Lower leg skin (tissue), 3 donors: ENCODE measurements around the gene SLC37A1.

Experiments
- CTCF ChIP-seq, 3 donors: fragments of 450-650 bp; IDR thresholded peaks; one replicate each; pipeline ENCODE4 v1.5.1; 2016; ENCODE audit warnings: antibody characterized with exemption in 3 of 3, mild to moderate bottlenecking in 3 of 3, moderate library complexity in 2 of 3
- POLR2A ChIP-seq, 2 donors: fragments of 450-650 bp; IDR thresholded peaks; one replicate each; pipeline ENCODE4 v1.6.1; 2016 to 2017; ENCODE audit warnings: antibody characterized with exemption in 2 of 2, mild to moderate bottlenecking in 1 of 2, moderate library complexity in 1 of 2

- TF ChIP-seq CTCF (IDR thresholded peaks at IDR 0.05) (no peak), POLR2A (IDR thresholded peaks at IDR 0.05) (no peak)
These were observed 65.2 kb downstream of the SLC37A1 start for GRCh38 chr21:42578761-42579415.
